Measurements from ENCODE around the gene MCCC1. TPM values are rescaled to one million over a fixed set of nuclear protein-coding genes. Genes with fewer than 3 reads are reported as not detected.

MCCC1 gene
- total and polyA plus RNA-seq, 10 of the 15 experiments (the other 5 are each of a cell fraction or from before 2014, with no cell fraction given), result 35.0 to 71.7 (median 47.0) TPM

GRCh38 chr3:183099026-183099837, at the start of gene MCCC1 (continued):
- peak; percentile 37; the same call in 1 of the 2 replicates for TF ChIP-seq REST (IDR thresholded peaks at IDR 0.05; ENCODE audit: low read depth, low read length)
- 0 out of 3 replicates have a peak, but pooled peaks have one; percentile 39 for TF ChIP-seq POU2F2 (IDR thresholded peaks at IDR 0.05; ENCODE audit: borderline replicate concordance, low read depth, low read length)
- TF ChIP-seq RBBP5 (conservative IDR thresholded peaks at IDR 0.05), result no peak
- peak; percentile 49 for TF ChIP-seq MTA2 (IDR thresholded peaks at IDR 0.05; ENCODE audit: low read depth)
- peak; percentile 49 for TF ChIP-seq RUNX3 (IDR thresholded peaks at IDR 0.05; ENCODE audit: low read length)
- no peak; the same call in 1 of the 2 replicates for TF ChIP-seq PAX5 (IDR thresholded peaks at IDR 0.05; ENCODE audit: borderline replicate concordance, low read depth, low read length)
- peak; percentile 64; the same call in 1 of the 2 replicates for TF ChIP-seq TAF1 (IDR thresholded peaks at IDR 0.05; ENCODE audit: borderline replicate concordance, low read depth, low read length)
- TF ChIP-seq NR2F1 (conservative IDR thresholded peaks at IDR 0.05), result no peak; the same call in 1 of the 2 replicates
- no peak for TF ChIP-seq ZNF622 (IDR thresholded peaks at IDR 0.05)
- TF ChIP-seq NFYA (IDR thresholded peaks at IDR 0.05; ENCODE audit: borderline replicate concordance, low read depth, low read length), result peak; percentile 46
- TF ChIP-seq MEF2B (IDR thresholded peaks at IDR 0.05; ENCODE audit: partially characterized antibody, poor library complexity, severe bottlenecking), result peak; percentile 99
- no peak for TF ChIP-seq ELK1 (IDR thresholded peaks at IDR 0.05; ENCODE audit: low read depth, low read length)
- TF ChIP-seq SP1 (IDR thresholded peaks at IDR 0.05; ENCODE audit: low read depth, low read length), result peak; percentile 94
- TF ChIP-seq DPF2 (IDR thresholded peaks at IDR 0.05), result peak; percentile 82; the same call in 1 of the 2 replicates
- TF ChIP-seq MEF2A (IDR thresholded peaks at IDR 0.05; ENCODE audit: insufficient read depth, low read depth, low read length), result no peak
- peak; percentile 97 for TF ChIP-seq USF2 (IDR thresholded peaks at IDR 0.05; ENCODE audit: borderline replicate concordance, low read depth, low read length)
- TF ChIP-seq MXI1 (IDR thresholded peaks at IDR 0.05; ENCODE audit: low read depth, low read length), result peak; percentile 92
- TF ChIP-seq BCL11A (IDR thresholded peaks at IDR 0.05; ENCODE audit: low read depth, low read length), result peak; percentile 60; the same call in 1 of the 2 replicates
- no peak for TF ChIP-seq HDAC2 (IDR thresholded peaks at IDR 0.05)
- peak; percentile 53; the same call in 1 of the 2 replicates for TF ChIP-seq EED (IDR thresholded peaks at IDR 0.05; ENCODE audit: low read depth)
- 0 out of 2 replicates have a peak, but pooled peaks have one; percentile 41 for TF ChIP-seq TARDBP (IDR thresholded peaks at IDR 0.05; ENCODE audit: borderline replicate concordance)
- peak; percentile 83 for TF ChIP-seq RELB (IDR thresholded peaks at IDR 0.05; ENCODE audit: low read depth)

Measured in GM12878 (cell line).